OCI-LY3 (cell line): ENCODE measurements around the gene NARS2.

Experiments
- EZH2phosphoT487 ChIP-seq: fragments of 200-600 bp; shearing (Covaris generic); IDR thresholded peaks from 2 replicates; pipeline ENCODE4 v1.6.1; 2018; ENCODE audit warnings: antibody characterized with exemption, mixed run types, low read depth
- TF ChIP-seq, protein P1 (sequence below): fragments of 200-600, 300-600 bp; sonication (generic); IDR thresholded peaks from 2 replicates; pipeline ENCODE4 v1.5.1; 2014; ENCODE audit warnings: antibody characterized with exemption, low read length, low read depth

GRCh38 chr11:78441956-78442355 lies 132.7 kb downstream of the NARS2 start:
- TF ChIP-seq, protein P1, sequence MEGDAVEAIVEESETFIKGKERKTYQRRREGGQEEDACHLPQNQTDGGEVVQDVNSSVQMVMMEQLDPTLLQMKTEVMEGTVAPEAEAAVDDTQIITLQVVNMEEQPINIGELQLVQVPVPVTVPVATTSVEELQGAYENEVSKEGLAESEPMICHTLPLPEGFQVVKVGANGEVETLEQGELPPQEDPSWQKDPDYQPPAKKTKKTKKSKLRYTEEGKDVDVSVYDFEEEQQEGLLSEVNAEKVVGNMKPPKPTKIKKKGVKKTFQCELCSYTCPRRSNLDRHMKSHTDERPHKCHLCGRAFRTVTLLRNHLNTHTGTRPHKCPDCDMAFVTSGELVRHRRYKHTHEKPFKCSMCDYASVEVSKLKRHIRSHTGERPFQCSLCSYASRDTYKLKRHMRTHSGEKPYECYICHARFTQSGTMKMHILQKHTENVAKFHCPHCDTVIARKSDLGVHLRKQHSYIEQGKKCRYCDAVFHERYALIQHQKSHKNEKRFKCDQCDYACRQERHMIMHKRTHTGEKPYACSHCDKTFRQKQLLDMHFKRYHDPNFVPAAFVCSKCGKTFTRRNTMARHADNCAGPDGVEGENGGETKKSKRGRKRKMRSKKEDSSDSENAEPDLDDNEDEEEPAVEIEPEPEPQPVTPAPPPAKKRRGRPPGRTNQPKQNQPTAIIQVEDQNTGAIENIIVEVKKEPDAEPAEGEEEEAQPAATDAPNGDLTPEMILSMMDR: no peak
- TF ChIP-seq EZH2phosphoT487: no peak
